Lung (tissue), 12 donors: ENCODE measurements around the gene TFCP2. TPM values are rescaled to one million over a fixed set of nuclear protein-coding genes. Genes with fewer than 3 reads are reported as not detected.

Experiments
- ATAC-seq: fragments of 200-7000 bp; cut with Tn5 transposase; one replicate; pipeline ENCODE4 v1.9.1; 2020; ENCODE audit warnings: moderate number of reproducible peaks; ENCODE audit not compliant: insufficient read depth, low FRiP score
- DNase-seq, 3 donors: peaks; one replicate each; pipeline ENCODE4 v3.0.0-alpha.2; 2013 to 2017
- H3K27ac ChIP-seq, 2 donors: one replicate each; pipeline ENCODE4 v1.5.1; 2013; ENCODE audit warnings: mild to moderate bottlenecking in 2 of 2, moderate library complexity in 2 of 2, control low read depth in 1 of 2, inconsistent platforms in 1 of 2, low read depth in 1 of 2, low read length in 1 of 2
- H3K27me3 ChIP-seq, 3 donors: one replicate each; pipeline ENCODE4 v1.5.1; 2013; ENCODE audit warnings: low read length in 2 of 3; ENCODE audit not compliant: control insufficient read depth in 3 of 3, insufficient read depth in 3 of 3
- H3K36me3 ChIP-seq, 4 donors: one replicate each; pipeline ENCODE4 v1.5.1; 2013; ENCODE audit warnings: low read length in 4 of 4, mild to moderate bottlenecking in 1 of 4, moderate library complexity in 1 of 4; ENCODE audit not compliant: control insufficient read depth in 4 of 4, insufficient read depth in 4 of 4
- H3K4me1 ChIP-seq, 5 donors: one replicate each; pipeline ENCODE4 v1.5.1; 2013; ENCODE audit warnings: low read length in 5 of 5, mild to moderate bottlenecking in 2 of 5, moderate library complexity in 1 of 5; ENCODE audit not compliant: control insufficient read depth in 5 of 5, insufficient read depth in 5 of 5
- H3K4me3 ChIP-seq: one replicate; pipeline ENCODE4 v1.5.1; 2013; ENCODE audit warnings: mild to moderate bottlenecking, control low read depth, moderate library complexity
- H3K9ac ChIP-seq, 2 donors: one replicate each; pipeline ENCODE4 v1.5.1; 2013; ENCODE audit warnings: low read length in 2 of 2, control low read depth in 1 of 2; ENCODE audit not compliant: insufficient read depth in 1 of 2
- H3K9me3 ChIP-seq, 4 donors: one replicate each; pipeline ENCODE4 v1.5.1; 2013; ENCODE audit warnings: low read length in 3 of 4, mild to moderate bottlenecking in 1 of 4, moderate library complexity in 1 of 4; ENCODE audit not compliant: control insufficient read depth in 4 of 4, insufficient read depth in 3 of 4
- WGBS, 2 donors: extraction: QIAGEN DNeasy Blood & Tissue Kit; methylation state at CpG; one replicate each; pipeline ENCODE4 v1.1.7; 2013; 5-methylcytosine and 5-hydroxymethylcytosine counted together
- polyA plus RNA-seq, 2 donors: library from polyadenylated mRNA; stranded (reverse); fragments of 200-250 nt; gene quantifications; one replicate each; pipeline ENCODE4 v1.2.1, GENCODE V29; 2013
- total RNA-seq, 2 donors: library from RNA; depleted of rRNA in 1 of 2; stranded (reverse); fragments of >200 nt in 1 of 2; gene quantifications; one replicate each; pipeline ENCODE4 v1.2.1, GENCODE V29; 2014 to 2021
- TF ChIP-seq, protein P1 (sequence below): IDR thresholded peaks from 2 replicates; pipeline ENCODE4 v1.5.1; 2012; ENCODE audit warnings: mild to moderate bottlenecking; ENCODE audit errors: control extremely low read depth, extremely low read depth
- donor health status: control.
- donor health status: control.
- donor health status: Bipolar disorder and iron deficiency.
- donor health status: healthy.
- donor health status: DM: yes; HTN: yes; CAD: no.

TFCP2 gene
- total and polyA plus RNA-seq, 4 donors, result 9.6 to 27.5 (median 19.0) TPM

DNA sequence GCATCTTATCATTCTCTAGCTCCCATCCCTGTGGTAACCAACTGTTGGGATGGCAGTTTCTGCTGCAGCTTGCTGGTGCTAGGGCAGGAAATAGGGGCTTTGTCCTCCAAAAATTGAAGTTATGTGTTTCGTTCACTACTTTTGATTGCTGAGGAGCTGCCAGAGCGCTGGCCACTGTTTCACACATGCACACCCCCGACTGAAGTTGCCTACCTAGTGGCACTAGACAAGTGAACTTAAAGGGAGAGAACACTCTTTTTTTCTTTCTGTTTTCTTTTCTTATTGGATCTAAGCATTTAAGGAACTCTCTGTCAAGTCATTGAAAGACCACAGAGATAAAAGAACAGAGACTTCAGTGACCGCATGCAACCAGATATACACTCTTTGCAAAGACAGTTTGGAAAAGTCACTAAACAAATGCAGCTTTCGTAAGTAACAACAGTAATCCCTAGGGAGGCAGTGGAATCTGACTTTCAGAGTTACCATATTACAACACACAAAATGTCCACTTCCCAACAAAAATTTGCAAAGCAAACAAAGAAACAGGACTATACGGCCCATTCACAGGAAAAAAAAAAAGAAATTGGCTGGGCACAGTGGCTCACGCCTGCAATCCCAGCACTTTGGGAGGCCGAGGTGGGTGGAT is 12.0 kb downstream of the TFCP2 start:
- H3K27ac ChIP-seq, result no peak overlapping the region
- TF ChIP-seq, protein P1, sequence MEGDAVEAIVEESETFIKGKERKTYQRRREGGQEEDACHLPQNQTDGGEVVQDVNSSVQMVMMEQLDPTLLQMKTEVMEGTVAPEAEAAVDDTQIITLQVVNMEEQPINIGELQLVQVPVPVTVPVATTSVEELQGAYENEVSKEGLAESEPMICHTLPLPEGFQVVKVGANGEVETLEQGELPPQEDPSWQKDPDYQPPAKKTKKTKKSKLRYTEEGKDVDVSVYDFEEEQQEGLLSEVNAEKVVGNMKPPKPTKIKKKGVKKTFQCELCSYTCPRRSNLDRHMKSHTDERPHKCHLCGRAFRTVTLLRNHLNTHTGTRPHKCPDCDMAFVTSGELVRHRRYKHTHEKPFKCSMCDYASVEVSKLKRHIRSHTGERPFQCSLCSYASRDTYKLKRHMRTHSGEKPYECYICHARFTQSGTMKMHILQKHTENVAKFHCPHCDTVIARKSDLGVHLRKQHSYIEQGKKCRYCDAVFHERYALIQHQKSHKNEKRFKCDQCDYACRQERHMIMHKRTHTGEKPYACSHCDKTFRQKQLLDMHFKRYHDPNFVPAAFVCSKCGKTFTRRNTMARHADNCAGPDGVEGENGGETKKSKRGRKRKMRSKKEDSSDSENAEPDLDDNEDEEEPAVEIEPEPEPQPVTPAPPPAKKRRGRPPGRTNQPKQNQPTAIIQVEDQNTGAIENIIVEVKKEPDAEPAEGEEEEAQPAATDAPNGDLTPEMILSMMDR, result no peak
- 64 to 73% methylated on average over 8 of the region's 8 CpGs for WGBS, 2 donors
- no peaks in the 10 kb centered on the region for H3K36me3 ChIP-seq
- no peak for ATAC-seq
- no peaks in the 10 kb centered on the region for H3K9me3 ChIP-seq
- no peak overlapping the region for H3K4me3 ChIP-seq
- H3K4me1 ChIP-seq, result peaks cover 0 to 6% (median 0%) of the 10 kb centered on the region in 5 donors
- DNase-seq, result peak in 2 of 3 donors; percentile 18 to 25
- no peak overlapping the region for H3K9ac ChIP-seq
- H3K27me3 ChIP-seq, result no peaks in the 10 kb centered on the region

- no peak overlapping the region for H3K27ac ChIP-seq
- H3K27me3 ChIP-seq, result no peaks in the 10 kb centered on the region
- no peaks in the 10 kb centered on the region for H3K9me3 ChIP-seq
- H3K4me3 ChIP-seq, result no peak overlapping the region
- H3K36me3 ChIP-seq, result no peaks in the 10 kb centered on the region
- DNase-seq, result no peak
- H3K9ac ChIP-seq, result no peak overlapping the region
- ATAC-seq, result no peak
- peaks cover 0 to 6% (median 0%) of the 10 kb centered on the region in 5 donors for H3K4me1 ChIP-seq
- WGBS, 2 donors, result 92 to 98% methylated on average over 3 of the region's 3 CpGs
- TF ChIP-seq, protein P1, result no peak
These were observed 16.6 kb downstream of the TFCP2 start for GRCh38 chr12:51156245-51156765.

- ATAC-seq, result no peak
- H3K36me3 ChIP-seq, result no peaks in the 10 kb centered on the region
- no peaks in the 10 kb centered on the region for H3K9me3 ChIP-seq
- H3K27me3 ChIP-seq, result no peaks in the 10 kb centered on the region
- DNase-seq, result no peak
- TF ChIP-seq, protein P1, result no peak
- no peak overlapping the region for H3K9ac ChIP-seq
- H3K4me3 ChIP-seq, result no peak overlapping the region
- H3K27ac ChIP-seq, result no peak overlapping the region
- WGBS, 2 donors, result 98 to 100% methylated on average over 1 of the region's 1 CpG
- H3K4me1 ChIP-seq, result peaks cover 0 to 2% (median 0%) of the 10 kb centered on the region in 5 donors
These were observed 20.0 kb downstream of the TFCP2 start for GRCh38 chr12:51152953-51153352.
